IMR-90 (cell line): ENCODE results near the gene POLR3GL. TPM values are rescaled to one million over a fixed set of nuclear protein-coding genes. Genes with fewer than 3 reads are reported as not detected.

Source experiments
- ATAC-seq: fragments of 200-7000 bp; cut with Tn5 transposase; 2 replicates; pipeline ENCODE4 v1.9.1; 2020; ENCODE audit warnings: low read depth, mild to moderate bottlenecking, moderate library complexity
- BruUV-seq: library from RNA; stranded (reverse); fragments of 400-500 nt; replicated peaks from 2 replicates; lab custom pipeline; 2021; lab: Mats Ljungman, UMichigan
- CTCF ChIA-PET: fragments of 300-600 bp; formaldehyde crosslinking; extraction: SDS; loops from one replicate; lab custom pipeline; 2021; ENCODE audit warnings: antibody characterized with exemption; lab: Yijun Ruan, JAX
- POLR2A ChIA-PET: fragments of 300-600 bp; sonication (Branson Sonifier 250); formaldehyde crosslinking; loops from one replicate; lab custom pipeline; 2022; ENCODE audit warnings: antibody characterized with exemption; ENCODE audit not compliant: unreplicated experiment; lab: Charles Lee
- DNase-seq: peaks from one replicate; pipeline ENCODE4 v3.0.0; 2013
- H2AFZ ChIP-seq: replicated peaks from 2 replicates; pipeline ENCODE3; 2013; ENCODE audit warnings: low read length, mild to moderate bottlenecking; ENCODE audit not compliant: poor library complexity
- H2AK5ac ChIP-seq: 2 replicates; pipeline ENCODE4 v1.6.1; 2013; ENCODE audit warnings: low read depth, low read length, inconsistent platforms
- H2AK9ac ChIP-seq: replicated peaks from 2 replicates; pipeline ENCODE3; 2013; ENCODE audit warnings: mild to moderate bottlenecking, low read depth, low read length, moderate library complexity; ENCODE audit not compliant: poor library complexity
- H2BK120ac ChIP-seq: 2 replicates; pipeline ENCODE4 v1.6.1; 2013; ENCODE audit warnings: low read depth, low read length, inconsistent platforms
- H2BK15ac ChIP-seq: 3 replicates; pipeline ENCODE4 v1.6.1; 2013; ENCODE audit warnings: low read depth, low read length, inconsistent platforms
- H2BK20ac ChIP-seq: 2 replicates; pipeline ENCODE4 v1.6.1; 2013; ENCODE audit warnings: low read depth, mild to moderate bottlenecking, inconsistent platforms, low read length, moderate library complexity
- H2BK5ac ChIP-seq: 2 replicates; pipeline ENCODE4 v1.6.1; 2013; ENCODE audit warnings: mild to moderate bottlenecking, low read depth, low read length, inconsistent platforms; ENCODE audit not compliant: poor library complexity, severe bottlenecking
- H3K14ac ChIP-seq: replicated peaks from 2 replicates; pipeline ENCODE4 v1.6.1; 2013; ENCODE audit warnings: low read depth, low read length, inconsistent platforms
- H3K18ac ChIP-seq: 2 replicates; pipeline ENCODE4 v1.6.1; 2013; ENCODE audit warnings: low read depth, low read length, control low read depth
- H3K23ac ChIP-seq: 2 replicates; pipeline ENCODE4 v1.6.1; 2013; ENCODE audit warnings: low read depth, low read length, inconsistent platforms
- H3K27ac ChIP-seq: 2 replicates; pipeline ENCODE4 v1.5.1; 2013; ENCODE audit warnings: mild to moderate bottlenecking, control low read depth, low read length; ENCODE audit not compliant: insufficient read depth
- H3K27me3 ChIP-seq: 2 replicates; pipeline ENCODE4 v1.6.1; 2013; ENCODE audit warnings: low read length; ENCODE audit not compliant: control insufficient read depth, insufficient read depth
- H3K36me3 ChIP-seq: 2 replicates; pipeline ENCODE4 v1.6.1; 2013; ENCODE audit warnings: low read length, mixed read lengths; ENCODE audit not compliant: control insufficient read depth, insufficient read depth
- H3K4ac ChIP-seq: 2 replicates; pipeline ENCODE4 v1.6.1; 2013; ENCODE audit warnings: low read depth, low read length, inconsistent platforms
- H3K4me1 ChIP-seq: 2 replicates; pipeline ENCODE4 v1.6.1; 2013; ENCODE audit warnings: low read length, mixed read lengths; ENCODE audit not compliant: control insufficient read depth, insufficient read depth
- H3K4me2 ChIP-seq: 2 replicates; pipeline ENCODE4 v1.6.1; 2013; ENCODE audit warnings: low read depth, mild to moderate bottlenecking, control low read depth, low read length, moderate library complexity
- H3K4me3 ChIP-seq: 2 replicates; pipeline ENCODE4 v1.5.1; 2013; ENCODE audit warnings: low read depth, mild to moderate bottlenecking, control low read depth, low read length, moderate library complexity; ENCODE audit not compliant: insufficient read depth
- H3K56ac ChIP-seq: 2 replicates; pipeline ENCODE4 v1.6.1; 2013; ENCODE audit warnings: low read length, inconsistent platforms; ENCODE audit not compliant: insufficient read depth; ENCODE audit errors: extremely low read depth
- H3K79me1 ChIP-seq, 2 experiments: 2 replicates each; pipeline ENCODE4 v1.6.1; 2013; ENCODE audit warnings: low read length in 2 of 2, inconsistent platforms in 1 of 2, low read depth in 1 of 2
- H3K9ac ChIP-seq: 2 replicates; pipeline ENCODE4 v1.6.1; 2013; ENCODE audit warnings: low read depth, low read length, control low read depth
- H3K9me1 ChIP-seq: 2 replicates; pipeline ENCODE4 v1.6.1; 2013; ENCODE audit warnings: low read length, inconsistent platforms; ENCODE audit not compliant: insufficient read depth
- H3K9me3 ChIP-seq: 2 replicates; pipeline ENCODE4 v1.6.1; 2013; ENCODE audit warnings: low read length; ENCODE audit not compliant: control insufficient read depth, insufficient read depth
- H4K20me1 ChIP-seq: 2 replicates; pipeline ENCODE4 v1.6.1; 2013; ENCODE audit warnings: low read length, inconsistent platforms; ENCODE audit not compliant: insufficient read depth
- H4K5ac ChIP-seq: 2 replicates; pipeline ENCODE4 v1.6.1; 2013; ENCODE audit warnings: mild to moderate bottlenecking, low read depth, low read length, control low read depth
- H4K8ac ChIP-seq, 2 experiments: 2 replicates each; pipeline ENCODE4 v1.6.1; 2013; ENCODE audit warnings: low read depth in 2 of 2, low read length in 2 of 2, control low read depth in 1 of 2, inconsistent platforms in 1 of 2
- H4K91ac ChIP-seq: 2 replicates; pipeline ENCODE4 v1.6.1; 2013; ENCODE audit warnings: low read depth, low read length, inconsistent platforms; ENCODE audit not compliant: insufficient read depth
- BHLHE40 ChIP-seq: fragments of 150-350 bp; IDR thresholded peaks from 2 replicates; pipeline ENCODE4 v1.6.1; 2016; ENCODE audit warnings: mild to moderate bottlenecking, low read depth, low read length
- CEBPB ChIP-seq: IDR thresholded peaks from 2 replicates; pipeline ENCODE4 v1.6.1; 2012; ENCODE audit warnings: low read depth, low read length, improper control_type of control experiment
- MXI1 ChIP-seq: IDR thresholded peaks from 2 replicates; pipeline ENCODE4 v1.6.1; 2012; ENCODE audit warnings: low read depth, mild to moderate bottlenecking, low read length, moderate library complexity, borderline replicate concordance
- NFE2L2 ChIP-seq: fragments of 150-350 bp; IDR thresholded peaks from 2 replicates; pipeline ENCODE4 v1.6.1; 2016; ENCODE audit warnings: low read depth, mild to moderate bottlenecking, low read length
- RCOR1 ChIP-seq: IDR thresholded peaks from 2 replicates; pipeline ENCODE4 v1.6.1; 2012; ENCODE audit warnings: mild to moderate bottlenecking, low read length, improper control_type of control experiment; ENCODE audit not compliant: insufficient replicate concordance
- RFX5 ChIP-seq: IDR thresholded peaks from 2 replicates; pipeline ENCODE4 v1.8.0; 2012; ENCODE audit warnings: low read depth, mild to moderate bottlenecking, low read length, moderate library complexity
- SMC3 ChIP-seq: fragments of 150-350 bp; IDR thresholded peaks from 2 replicates; pipeline ENCODE4 v1.6.1; 2016; ENCODE audit warnings: low read depth, mild to moderate bottlenecking, antibody characterized with exemption, low read length, moderate library complexity
- WGBS, 2 experiments: methylation state at CpG; one replicate each; pipeline versions ENCODE4 v1.1.5 to v1.1.7; 2013; ENCODE audit warnings: missing lambda C conversion rate in 2 of 2; ENCODE audit not compliant: insufficient read length in 1 of 2; ENCODE audit errors: extremely low coverage in 2 of 2; 5-methylcytosine and 5-hydroxymethylcytosine counted together
- dilution Hi-C: fragments of 300-500 bp; cut with HindIII; formaldehyde crosslinking; loops from one replicate; pipeline ENCODE4 v1.14.3; 2018; ENCODE audit warnings: low sequenced_read_pairs; ENCODE audit not compliant: unreplicated experiment
- in situ Hi-C: fragments of 300-500 bp; cut with MboI; formaldehyde crosslinking; loops from 3 replicates; pipeline ENCODE4 v1.14.3; 2019; ENCODE audit warnings: low sequenced_read_pairs, inconsistent platforms, mixed read lengths
- intact Hi-C: fragments of 100-400 bp; cut with micrococcal nuclease; formaldehyde crosslinking; loops from 2 replicates; pipeline ENCODE4 v1.10.0; 2022
- polyA plus RNA-seq, 3 experiments: library from polyadenylated mRNA; depleted of rRNA; stranded (reverse); fragments of >200 nt; gene quantifications; 2 replicates each; pipeline ENCODE4 v1.2.3, GENCODE V29; 2012; ENCODE audit warnings: low replicate concordance in 1 of 3
- total RNA-seq: library from RNA; depleted of rRNA; stranded (reverse); fragments of >200 nt; gene quantifications from 2 replicates; pipeline ENCODE4 v1.2.3, GENCODE V29; 2012
- TF ChIP-seq, protein P1 (sequence below): fragments of 150-350 bp; IDR thresholded peaks from 2 replicates; pipeline ENCODE4 v1.6.1; 2016; ENCODE audit warnings: low read depth, mild to moderate bottlenecking, low read length, moderate library complexity, borderline replicate concordance
- TF ChIP-seq, protein P2 (sequence below): fragments of 150-350 bp; IDR thresholded peaks from 2 replicates; pipeline ENCODE4 v1.6.1; 2017; ENCODE audit warnings: mild to moderate bottlenecking, antibody characterized with exemption, low read length, low read depth
- TF ChIP-seq, protein P3 (sequence below): conservative IDR thresholded peaks from 2 replicates; pipeline ENCODE4 v1.5.1; 2012; ENCODE audit warnings: mild to moderate bottlenecking, low read depth, low read length, improper control_type of control experiment

Gene POLR3GL
- total and polyA plus RNA-seq, 2 of the 4 experiments (the other 2 are of a cell fraction) = 7.9 to 16.3 TPM

DNA sequence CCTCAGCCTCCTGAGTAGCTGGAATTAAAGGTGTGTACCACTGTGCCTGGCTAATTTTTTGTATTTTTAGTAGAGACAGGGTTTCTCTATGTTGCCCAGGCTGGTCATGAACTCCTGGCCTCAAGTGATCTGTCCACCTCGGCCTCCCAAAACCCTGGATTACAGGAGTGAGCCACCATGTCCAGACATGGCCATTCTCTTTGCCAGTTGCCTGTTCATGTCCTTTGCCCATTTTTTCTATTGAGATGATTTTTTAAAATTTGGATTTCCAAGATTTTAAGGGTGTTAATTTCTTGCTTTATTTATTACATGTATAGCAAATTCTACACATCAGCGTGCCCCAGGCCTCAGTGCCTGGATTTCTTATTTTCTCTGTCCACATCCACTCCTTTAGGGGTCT is 2.8 kb downstream of the POLR3GL start (continued):
- TF ChIP-seq, protein P1, sequence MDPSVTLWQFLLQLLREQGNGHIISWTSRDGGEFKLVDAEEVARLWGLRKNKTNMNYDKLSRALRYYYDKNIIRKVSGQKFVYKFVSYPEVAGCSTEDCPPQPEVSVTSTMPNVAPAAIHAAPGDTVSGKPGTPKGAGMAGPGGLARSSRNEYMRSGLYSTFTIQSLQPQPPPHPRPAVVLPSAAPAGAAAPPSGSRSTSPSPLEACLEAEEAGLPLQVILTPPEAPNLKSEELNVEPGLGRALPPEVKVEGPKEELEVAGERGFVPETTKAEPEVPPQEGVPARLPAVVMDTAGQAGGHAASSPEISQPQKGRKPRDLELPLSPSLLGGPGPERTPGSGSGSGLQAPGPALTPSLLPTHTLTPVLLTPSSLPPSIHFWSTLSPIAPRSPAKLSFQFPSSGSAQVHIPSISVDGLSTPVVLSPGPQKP = no peak
- TF ChIP-seq, protein P2, sequence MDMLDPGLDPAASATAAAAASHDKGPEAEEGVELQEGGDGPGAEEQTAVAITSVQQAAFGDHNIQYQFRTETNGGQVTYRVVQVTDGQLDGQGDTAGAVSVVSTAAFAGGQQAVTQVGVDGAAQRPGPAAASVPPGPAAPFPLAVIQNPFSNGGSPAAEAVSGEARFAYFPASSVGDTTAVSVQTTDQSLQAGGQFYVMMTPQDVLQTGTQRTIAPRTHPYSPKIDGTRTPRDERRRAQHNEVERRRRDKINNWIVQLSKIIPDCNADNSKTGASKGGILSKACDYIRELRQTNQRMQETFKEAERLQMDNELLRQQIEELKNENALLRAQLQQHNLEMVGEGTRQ = no peak
- no peak for TF ChIP-seq NFE2L2

- no peaks in the 10 kb centered on the region; the same call in 1 of the 2 replicates for H3K9me1 ChIP-seq
- H2BK5ac ChIP-seq = no peak overlapping the region
- H3K18ac ChIP-seq = no peak overlapping the region
- no peak overlapping the region for H3K9ac ChIP-seq
- H3K14ac ChIP-seq = no peak overlapping the region
- no peaks in the 10 kb centered on the region for H3K9me3 ChIP-seq
- TF ChIP-seq, protein P3, sequence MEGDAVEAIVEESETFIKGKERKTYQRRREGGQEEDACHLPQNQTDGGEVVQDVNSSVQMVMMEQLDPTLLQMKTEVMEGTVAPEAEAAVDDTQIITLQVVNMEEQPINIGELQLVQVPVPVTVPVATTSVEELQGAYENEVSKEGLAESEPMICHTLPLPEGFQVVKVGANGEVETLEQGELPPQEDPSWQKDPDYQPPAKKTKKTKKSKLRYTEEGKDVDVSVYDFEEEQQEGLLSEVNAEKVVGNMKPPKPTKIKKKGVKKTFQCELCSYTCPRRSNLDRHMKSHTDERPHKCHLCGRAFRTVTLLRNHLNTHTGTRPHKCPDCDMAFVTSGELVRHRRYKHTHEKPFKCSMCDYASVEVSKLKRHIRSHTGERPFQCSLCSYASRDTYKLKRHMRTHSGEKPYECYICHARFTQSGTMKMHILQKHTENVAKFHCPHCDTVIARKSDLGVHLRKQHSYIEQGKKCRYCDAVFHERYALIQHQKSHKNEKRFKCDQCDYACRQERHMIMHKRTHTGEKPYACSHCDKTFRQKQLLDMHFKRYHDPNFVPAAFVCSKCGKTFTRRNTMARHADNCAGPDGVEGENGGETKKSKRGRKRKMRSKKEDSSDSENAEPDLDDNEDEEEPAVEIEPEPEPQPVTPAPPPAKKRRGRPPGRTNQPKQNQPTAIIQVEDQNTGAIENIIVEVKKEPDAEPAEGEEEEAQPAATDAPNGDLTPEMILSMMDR = no peak
- TF ChIP-seq RCOR1 (no peak), SMC3 (no peak), RFX5 (no peak), BHLHE40 (no peak), CEBPB (0 out of 2 replicates have a peak, but pooled peaks have one; percentile 22), NFE2L2 (no peak), MXI1 (no peak)
- no peaks in the 10 kb centered on the region for H3K27me3 ChIP-seq
- BruUV-seq = no TSS peak
- peaks cover 3 to 4% of the 10 kb centered on the region in 2 experiments; a peak in 3 of 4 replicates for H3K79me1 ChIP-seq
- H3K4me3 ChIP-seq = no peak overlapping the region
- no peaks in the 10 kb centered on the region for H3K4me1 ChIP-seq
- no peak overlapping the region for H3K27ac ChIP-seq
- H3K23ac ChIP-seq = no peak overlapping the region
- no peak overlapping the region for H4K5ac ChIP-seq
- no peak overlapping the region for H2BK15ac ChIP-seq
- H3K4me2 ChIP-seq = no peak overlapping the region
- intact Hi-C loops (no loop called here), in situ Hi-C loops (loop anchor here (5.0 kb wide), 1 partner anchor 35 kb away; no protein-coding TSS in a partner anchor), dilution Hi-C loops (no loop called here)
- no peak overlapping the region for H3K4ac ChIP-seq
- ATAC-seq (no peak; the same call in 1 of the 2 replicates), DNase-seq (no peak)
- H2AK5ac ChIP-seq = no peak overlapping the region
- no peak overlapping the region for H2AFZ ChIP-seq
- WGBS, 2 experiments = no CpG with 5 or more reads among the region's 7 CpGs
- H4K8ac ChIP-seq = no peak overlapping the region
- CTCF ChIA-PET = no interaction called here
- no peaks in the 10 kb centered on the region for H4K20me1 ChIP-seq
- no peak overlapping the region for H4K91ac ChIP-seq
- H3K36me3 ChIP-seq = no peaks in the 10 kb centered on the region
- no peak overlapping the region for H2AK9ac ChIP-seq
- no peak overlapping the region for H2BK120ac ChIP-seq
- no peak overlapping the region for H2BK20ac ChIP-seq
- H3K56ac ChIP-seq = no peak overlapping the region
- POLR2A ChIA-PET = no interaction called here
Measured at GRCh38 chr1:145972580-145972979, 8.1 kb downstream of the POLR3GL start.
